MV-4-11 (cell line): ENCODE results near the gene SF3A2.

Experiments used
- DNase-seq: peaks from one replicate; lab custom pipeline; 2025; lab: John Stamatoyannopoulos, UW

The SF3A2 gene

DNA sequence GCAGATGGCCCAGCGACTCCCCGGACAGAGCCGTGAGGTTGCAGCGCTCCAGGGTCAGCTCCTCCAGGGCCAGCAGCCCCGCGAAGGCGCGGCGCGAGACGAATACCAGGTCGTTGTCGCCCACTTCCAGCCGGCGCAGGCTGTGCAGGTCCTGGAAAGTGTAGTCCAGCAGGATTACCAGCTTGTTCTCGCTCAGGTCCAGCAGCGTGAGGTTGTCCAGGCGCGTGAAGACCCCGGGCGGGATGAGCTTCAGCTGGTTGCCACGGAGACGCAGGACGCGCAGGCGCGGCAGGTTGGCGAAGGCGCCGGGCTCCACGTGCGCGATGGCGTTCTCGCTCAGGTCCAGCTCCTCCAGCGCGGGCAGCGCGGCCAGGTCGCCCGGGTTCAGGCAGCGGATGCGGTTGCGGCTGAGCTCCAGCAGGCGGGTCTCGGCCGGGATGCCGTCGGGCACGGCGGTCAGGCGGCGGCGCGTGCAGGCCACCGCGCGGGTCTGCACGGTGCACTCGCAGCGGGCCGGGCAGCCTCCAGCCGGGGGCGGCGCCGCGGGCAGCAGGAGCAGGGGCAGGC, 54.6 kb downstream of the SF3A2 start:
- no peak for DNase-seq

DNA sequence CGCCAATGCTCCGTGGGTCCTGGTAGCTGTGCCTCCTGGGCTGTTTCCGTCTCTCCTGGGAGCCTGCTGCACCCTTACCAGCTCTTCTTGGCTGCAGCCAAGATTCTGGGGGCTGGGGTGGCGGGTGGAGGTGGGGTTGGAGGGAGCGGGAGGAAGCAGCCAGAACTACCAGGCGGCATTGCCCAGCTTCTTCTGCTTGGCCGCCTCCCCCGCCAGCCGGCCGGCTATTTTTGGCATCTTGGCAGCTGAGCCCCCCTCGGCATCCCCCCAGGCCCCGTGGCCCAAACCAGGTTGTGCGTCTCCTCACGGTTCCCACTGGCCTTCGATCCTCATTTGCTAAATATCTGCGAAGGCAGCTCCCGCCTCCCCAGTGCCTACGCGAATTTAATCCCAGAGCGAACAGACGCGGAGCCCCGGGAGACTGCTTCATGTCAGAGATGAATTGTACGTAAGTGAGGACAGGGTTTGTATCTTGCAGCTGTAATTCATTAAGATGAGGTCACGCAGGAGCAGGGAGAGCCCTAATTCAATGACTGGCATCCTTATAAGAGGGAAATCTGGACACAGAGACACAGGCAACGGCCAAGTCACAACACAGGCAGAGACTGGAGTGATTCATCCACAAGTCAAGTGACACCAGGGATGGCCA, 58.2 kb downstream of the SF3A2 start:
- no peak for DNase-seq

DNA sequence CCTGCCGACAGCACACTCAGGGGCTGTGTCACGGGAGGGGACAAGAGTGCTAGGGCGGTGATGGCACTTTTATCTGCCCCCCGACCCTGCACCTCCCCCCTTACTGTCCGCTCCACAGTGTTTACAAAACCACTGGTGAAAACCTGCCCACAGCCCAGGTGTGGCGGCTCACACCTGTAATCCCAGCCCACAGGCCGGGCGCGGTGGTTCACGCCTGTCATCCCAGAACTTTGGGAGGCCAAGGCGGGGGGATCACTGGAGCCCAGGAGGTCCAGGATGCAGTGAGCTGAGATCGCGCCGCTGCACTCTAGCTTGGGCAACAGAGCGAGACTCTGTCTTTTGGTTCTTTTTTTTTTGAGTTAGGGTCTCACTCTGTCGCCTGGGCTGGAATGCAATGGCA, 59.5 kb downstream of the SF3A2 start:
- DNase-seq = no peak
